Retinal pigment epithelial cell (primary cell): ENCODE measurements around the gene SPRY2.

ENCODE experiments used
- DNase-seq: peaks from one replicate; pipeline ENCODE4 v3.0.0-alpha.2; 2010; ENCODE audit warnings: low read depth
- H3K4me3 ChIP-seq: 2 replicates; pipeline ENCODE4 v1.5.1; 2011; ENCODE audit warnings: mild to moderate bottlenecking, low read length, control low read depth, moderate library complexity
- TF ChIP-seq, protein P1 (sequence below): conservative IDR thresholded peaks from 2 replicates; pipeline ENCODE4 v1.5.1; 2011; ENCODE audit warnings: low read depth, low read length, control low read depth, inconsistent platforms

Gene SPRY2

DNA sequence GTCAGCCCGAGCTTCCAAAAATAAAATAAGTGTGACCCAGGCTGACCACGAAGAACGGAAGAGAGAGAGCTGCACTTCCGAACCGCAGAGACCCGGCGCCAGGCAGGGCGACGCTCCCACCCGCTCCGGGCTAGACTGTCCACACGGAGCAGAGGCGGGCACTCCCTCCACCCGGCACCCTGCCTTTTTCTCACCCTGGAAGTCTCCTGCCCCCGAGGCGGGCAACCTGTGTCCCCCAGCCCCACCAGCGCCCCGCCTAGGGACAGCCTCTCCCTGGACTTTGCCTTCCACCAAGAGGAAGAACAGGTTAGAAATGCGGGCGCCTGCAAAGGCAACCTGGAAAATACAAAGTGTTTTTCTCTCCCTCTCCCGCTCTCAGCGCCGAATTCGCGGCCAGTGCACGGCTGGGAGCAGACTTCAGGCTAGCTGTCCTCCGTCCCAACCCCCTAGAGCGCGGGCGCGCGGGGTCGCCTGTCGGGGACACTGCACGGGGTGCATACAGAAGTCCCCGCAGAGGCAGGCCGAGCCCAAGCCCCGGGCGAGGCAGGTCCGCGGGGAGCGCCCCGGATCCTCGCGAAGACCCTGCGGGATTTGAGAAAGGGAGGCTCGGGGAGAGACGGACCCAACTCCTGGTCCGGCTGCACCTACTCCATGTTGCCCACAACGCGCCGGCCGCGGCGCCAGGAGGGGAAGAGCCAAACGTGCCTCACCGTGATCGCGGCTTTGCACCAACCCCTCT is 845 bp downstream of the SPRY2 start:
- H3K4me3 ChIP-seq: peak overlapping the region; percentile 100
- TF ChIP-seq, protein P1, sequence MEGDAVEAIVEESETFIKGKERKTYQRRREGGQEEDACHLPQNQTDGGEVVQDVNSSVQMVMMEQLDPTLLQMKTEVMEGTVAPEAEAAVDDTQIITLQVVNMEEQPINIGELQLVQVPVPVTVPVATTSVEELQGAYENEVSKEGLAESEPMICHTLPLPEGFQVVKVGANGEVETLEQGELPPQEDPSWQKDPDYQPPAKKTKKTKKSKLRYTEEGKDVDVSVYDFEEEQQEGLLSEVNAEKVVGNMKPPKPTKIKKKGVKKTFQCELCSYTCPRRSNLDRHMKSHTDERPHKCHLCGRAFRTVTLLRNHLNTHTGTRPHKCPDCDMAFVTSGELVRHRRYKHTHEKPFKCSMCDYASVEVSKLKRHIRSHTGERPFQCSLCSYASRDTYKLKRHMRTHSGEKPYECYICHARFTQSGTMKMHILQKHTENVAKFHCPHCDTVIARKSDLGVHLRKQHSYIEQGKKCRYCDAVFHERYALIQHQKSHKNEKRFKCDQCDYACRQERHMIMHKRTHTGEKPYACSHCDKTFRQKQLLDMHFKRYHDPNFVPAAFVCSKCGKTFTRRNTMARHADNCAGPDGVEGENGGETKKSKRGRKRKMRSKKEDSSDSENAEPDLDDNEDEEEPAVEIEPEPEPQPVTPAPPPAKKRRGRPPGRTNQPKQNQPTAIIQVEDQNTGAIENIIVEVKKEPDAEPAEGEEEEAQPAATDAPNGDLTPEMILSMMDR: no peak
- DNase-seq: no peak

DNA sequence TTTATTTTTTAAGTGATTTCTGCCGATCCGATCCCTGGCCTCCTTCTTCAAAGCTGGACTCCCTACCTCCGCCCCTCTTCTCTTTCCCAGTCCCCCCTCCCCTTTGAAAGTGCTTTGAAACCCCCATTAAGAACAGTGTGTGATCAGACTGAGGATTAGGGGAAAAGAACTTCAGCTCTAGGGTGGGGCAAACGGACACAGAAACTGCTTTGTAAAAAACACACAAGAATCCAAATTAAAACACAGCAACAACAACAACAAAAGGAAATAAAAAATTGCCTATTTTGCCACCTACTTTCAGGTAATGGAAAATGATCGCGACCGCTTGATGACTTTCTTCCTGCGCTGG is 1.4 kb downstream of the SPRY2 start:
- TF ChIP-seq, protein P1: no peak
- H3K4me3 ChIP-seq: peak overlapping the region; percentile 100
- DNase-seq: no peak

DNA sequence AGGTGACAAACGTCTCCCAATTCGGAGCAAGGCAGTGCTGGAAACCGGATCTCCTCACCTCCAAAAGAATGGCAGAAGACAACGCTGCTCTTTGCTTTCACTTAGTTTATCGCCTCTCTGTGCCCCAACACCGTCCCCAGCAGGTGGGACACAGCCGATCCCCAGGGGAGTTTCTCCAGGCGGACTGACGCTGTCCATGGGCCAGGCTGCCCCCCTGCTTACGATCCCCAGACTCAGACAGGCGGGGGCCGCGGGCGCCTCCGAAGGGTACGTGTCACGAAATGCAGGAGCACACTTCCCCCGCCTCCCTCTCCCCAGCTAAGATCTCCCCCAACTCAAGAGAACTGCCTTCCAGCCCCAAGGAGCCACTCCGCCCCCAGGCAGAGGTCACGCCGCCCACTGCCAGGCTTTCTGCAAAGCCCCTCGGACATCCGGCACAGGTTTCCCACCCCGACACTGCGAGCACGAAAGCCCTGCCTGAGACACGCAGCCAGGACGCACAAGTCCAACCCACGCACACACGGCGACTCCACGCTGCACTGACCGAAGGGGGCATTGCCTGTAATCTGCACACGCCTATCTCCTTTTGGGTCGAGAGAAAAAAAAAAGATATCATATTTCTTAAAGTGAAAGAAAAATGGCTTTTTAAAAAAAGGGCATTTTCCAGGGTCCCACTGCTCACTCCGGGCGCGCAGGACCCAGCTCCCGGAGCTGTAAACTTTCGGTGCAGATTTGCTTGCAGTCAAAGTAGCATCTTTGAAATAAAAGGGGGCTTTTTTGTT is 2.0 kb downstream of the SPRY2 start:
- TF ChIP-seq, protein P1: peak; percentile 4
- peak overlapping the region; percentile 100 for H3K4me3 ChIP-seq
- no peak for DNase-seq

DNA sequence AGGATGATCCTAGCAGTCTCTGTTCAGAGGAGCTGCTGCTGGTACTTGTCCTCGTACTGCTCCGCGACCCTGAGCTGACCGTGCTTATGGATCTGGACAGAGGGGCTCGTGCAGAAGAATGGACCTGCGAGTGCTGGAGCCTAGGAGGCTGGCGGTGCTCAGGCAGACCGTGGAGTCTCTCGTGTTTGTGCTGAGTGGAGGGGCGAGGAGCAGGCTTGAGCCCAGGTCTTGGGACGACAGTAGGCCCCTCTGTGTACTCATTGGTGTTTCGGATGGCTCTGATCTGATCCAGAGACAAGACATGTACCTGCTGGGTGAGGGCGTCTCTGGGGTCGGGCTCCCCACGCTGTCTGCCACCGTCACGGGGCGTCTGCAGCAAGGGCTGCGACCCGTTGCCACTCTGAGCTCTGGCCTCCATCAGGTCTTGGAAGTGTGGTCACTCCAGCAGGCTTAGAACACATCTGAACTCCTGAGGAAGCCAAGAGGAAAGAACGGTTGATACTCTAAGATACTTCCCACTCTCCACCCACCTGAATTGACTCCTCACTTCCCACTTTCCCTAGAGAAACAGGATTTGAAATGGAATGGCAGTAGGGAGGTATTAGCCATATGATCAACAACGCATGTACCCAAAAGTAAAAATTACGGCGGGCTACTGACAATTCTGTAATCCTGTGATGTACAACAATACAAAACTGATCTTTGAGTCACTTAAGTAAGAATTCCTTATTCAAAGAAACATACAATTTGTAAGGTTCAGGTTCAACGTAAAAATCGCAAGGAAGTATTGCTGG is 3.4 kb downstream of the SPRY2 start:
- no peak for DNase-seq
- TF ChIP-seq, protein P1: no peak
- H3K4me3 ChIP-seq: peak overlapping the region; percentile 100

DNA sequence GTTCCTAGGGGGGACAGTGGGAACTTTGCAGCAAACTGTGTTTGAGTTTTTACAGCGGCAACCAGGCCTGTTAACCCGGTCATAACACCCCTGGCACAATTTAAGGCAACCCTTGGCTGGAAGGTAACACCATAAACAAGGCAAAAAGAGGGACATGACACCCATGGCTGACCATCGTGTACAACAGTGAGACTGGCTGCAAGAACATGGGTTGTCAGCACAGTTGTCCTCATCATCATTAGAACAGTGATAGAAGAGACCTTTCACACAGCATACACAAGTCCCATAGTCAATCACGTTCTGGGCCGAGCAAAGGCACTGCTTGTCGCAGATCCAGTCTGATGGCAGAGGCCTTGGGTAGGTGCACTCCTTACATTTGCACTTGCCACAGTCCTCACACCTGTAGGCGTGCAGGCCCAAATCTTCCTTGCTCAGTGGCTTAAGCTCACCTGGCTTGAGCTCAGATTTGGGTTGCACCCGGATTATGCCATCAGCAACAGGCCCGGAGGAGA is 4.1 kb downstream of the SPRY2 start:
- DNase-seq: no peak
- H3K4me3 ChIP-seq: peak overlapping the region; percentile 100
- TF ChIP-seq, protein P1: no peak

DNA sequence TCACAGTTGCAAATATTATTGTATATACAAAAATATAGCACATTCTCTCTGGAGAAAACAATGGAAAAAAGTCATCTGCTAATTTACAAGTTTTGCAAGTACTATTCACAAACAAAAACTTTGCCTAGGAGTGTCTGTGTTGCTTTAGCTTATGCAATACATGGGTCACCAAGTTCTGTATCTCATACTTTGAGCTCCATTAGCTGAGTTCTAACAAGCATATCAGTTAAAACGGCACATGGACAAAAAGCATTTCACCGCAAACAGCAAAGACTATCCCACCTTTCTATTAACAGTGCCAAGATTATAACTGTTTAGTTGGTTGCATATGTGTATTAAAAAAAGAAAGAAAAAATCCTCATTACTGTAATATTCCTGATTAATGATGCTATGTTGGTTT is 4.6 kb downstream of the SPRY2 start:
- TF ChIP-seq, protein P1: no peak
- DNase-seq: no peak
- peak overlapping the region; percentile 100 for H3K4me3 ChIP-seq
